Thoracic aorta (tissue), 2 donors: ENCODE data around the gene IQCE. TPM values are rescaled to one million over a fixed set of nuclear protein-coding genes. Genes with fewer than 3 reads are reported as not detected.
A peak's percentile ranks its signal among the peaks of the same experiment; 100 is the strongest.

ENCODE experiments used
- ATAC-seq: fragments of 150-250 bp; one replicate; pipeline ENCODE4 v1.8.0; 2017; ENCODE audit warnings: low read depth; ENCODE audit not compliant: insufficient number of reproducible peaks, low FRiP score
- DNase-seq: peaks from one replicate; pipeline ENCODE4 v3.0.0-alpha.2; 2020; ENCODE audit warnings: low spot score
- H3K27ac ChIP-seq, 2 donors: fragments of 200-600 bp; sonication (generic); 1 replicate in 1 of 2; 2 replicates in 1 of 2; pipeline ENCODE4 v1.5.1; 2016; ENCODE audit warnings: mild to moderate bottlenecking in 2 of 2, moderate library complexity in 2 of 2
- H3K27me3 ChIP-seq: fragments of 200-600 bp; sonication (generic); replicated peaks from 2 replicates; pipeline ENCODE4 v1.6.0; 2016; ENCODE audit warnings: mild to moderate bottlenecking; ENCODE audit not compliant: insufficient read depth
- H3K36me3 ChIP-seq: fragments of 200-600 bp; sonication (generic); one replicate; pipeline ENCODE4 v1.5.1; 2016
- H3K4me1 ChIP-seq, 2 donors: fragments of 200-600 bp; sonication (generic); 1 replicate in 1 of 2; 2 replicates in 1 of 2; pipeline versions ENCODE4 v1.5.1 to v1.6.0; 2016; ENCODE audit warnings: low read depth in 2 of 2, mild to moderate bottlenecking in 1 of 2; ENCODE audit not compliant: control insufficient read depth in 1 of 2
- H3K4me3 ChIP-seq: fragments of 200-600 bp; sonication (generic); 2 replicates; pipeline ENCODE4 v1.5.1; 2016; ENCODE audit warnings: mild to moderate bottlenecking
- H3K9me3 ChIP-seq: fragments of 200-600 bp; sonication (generic); 2 replicates; pipeline ENCODE4 v1.5.1; 2016
- total RNA-seq, 2 donors: library from RNA; depleted of rRNA; stranded (reverse); fragments of >200 nt; gene quantifications; one replicate each; pipeline versions ENCODE4 v1.1.0 to v1.2.3, GENCODE V29; 2016
- TF ChIP-seq, protein P1 (sequence below): fragments of 200-600 bp; sonication (generic); IDR thresholded peaks from one replicate; pipeline ENCODE4 v1.5.1; 2019; ENCODE audit warnings: antibody characterized with exemption

The IQCE gene
- total RNA-seq, 2 donors from 2014 or later, result 10.6 to 40.1 TPM

DNA sequence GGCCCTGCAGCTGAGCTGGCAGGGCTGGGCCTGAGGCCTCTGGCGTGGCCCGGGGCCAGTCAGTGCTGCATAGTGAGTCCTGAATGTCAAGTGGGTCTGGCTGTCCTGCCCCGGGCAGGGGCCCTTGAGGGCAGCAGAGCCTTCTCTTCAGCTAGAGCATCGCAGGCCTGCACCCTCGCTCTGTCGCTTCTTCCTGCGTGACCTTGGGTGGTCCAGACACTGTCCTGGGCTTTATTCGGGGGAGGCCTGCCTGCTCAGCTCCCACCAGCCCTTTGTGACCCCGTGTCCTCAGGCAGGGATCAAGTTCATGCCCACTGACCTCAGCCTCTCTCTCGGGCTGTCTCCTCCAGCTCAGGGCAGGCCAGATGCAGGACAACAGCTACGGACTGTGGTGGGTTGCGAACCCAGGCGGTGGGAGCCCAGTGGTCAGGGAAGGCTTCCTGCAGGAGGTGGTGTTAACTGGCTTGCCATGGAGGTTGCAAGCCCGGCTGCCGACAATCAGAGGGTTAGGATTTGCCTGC is 76.4 kb downstream of the IQCE start:
- no peak for ATAC-seq
- Histone ChIP-seq H3K4me1 (peaks cover 66 to 80% of the 10 kb centered on the region in 2 donors), H3K4me3 (no peak overlapping the region), H3K9me3 (no peaks in the 10 kb centered on the region), H3K27ac (peak overlapping the region in 1 of 2 donors; percentile 31), H3K27me3 (no peaks in the 10 kb centered on the region), H3K36me3 (no peaks in the 10 kb centered on the region)
- DNase-seq, result no peak
- TF ChIP-seq, protein P1, sequence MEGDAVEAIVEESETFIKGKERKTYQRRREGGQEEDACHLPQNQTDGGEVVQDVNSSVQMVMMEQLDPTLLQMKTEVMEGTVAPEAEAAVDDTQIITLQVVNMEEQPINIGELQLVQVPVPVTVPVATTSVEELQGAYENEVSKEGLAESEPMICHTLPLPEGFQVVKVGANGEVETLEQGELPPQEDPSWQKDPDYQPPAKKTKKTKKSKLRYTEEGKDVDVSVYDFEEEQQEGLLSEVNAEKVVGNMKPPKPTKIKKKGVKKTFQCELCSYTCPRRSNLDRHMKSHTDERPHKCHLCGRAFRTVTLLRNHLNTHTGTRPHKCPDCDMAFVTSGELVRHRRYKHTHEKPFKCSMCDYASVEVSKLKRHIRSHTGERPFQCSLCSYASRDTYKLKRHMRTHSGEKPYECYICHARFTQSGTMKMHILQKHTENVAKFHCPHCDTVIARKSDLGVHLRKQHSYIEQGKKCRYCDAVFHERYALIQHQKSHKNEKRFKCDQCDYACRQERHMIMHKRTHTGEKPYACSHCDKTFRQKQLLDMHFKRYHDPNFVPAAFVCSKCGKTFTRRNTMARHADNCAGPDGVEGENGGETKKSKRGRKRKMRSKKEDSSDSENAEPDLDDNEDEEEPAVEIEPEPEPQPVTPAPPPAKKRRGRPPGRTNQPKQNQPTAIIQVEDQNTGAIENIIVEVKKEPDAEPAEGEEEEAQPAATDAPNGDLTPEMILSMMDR, result no peak

GRCh38 chr7:2635810-2636701 is 77.3 kb downstream of the IQCE start:
- Histone ChIP-seq H3K9me3 (no peaks in the 10 kb centered on the region), H3K27me3 (no peaks in the 10 kb centered on the region), H3K27ac (peak overlapping the region in 1 of 2 donors; percentile 31), H3K4me1 (peaks cover 71 to 87% of the 10 kb centered on the region in 2 donors), H3K4me3 (no peak overlapping the region), H3K36me3 (no peaks in the 10 kb centered on the region)
- DNase-seq (no peak), ATAC-seq (no peak)
- TF ChIP-seq, protein P1, result no peak

- H3K4me1 ChIP-seq, result peaks cover 74 to 92% of the 10 kb centered on the region in 2 donors
- peak overlapping the region in 1 of 2 donors; percentile 31 for H3K27ac ChIP-seq
- TF ChIP-seq, protein P1, result no peak
- no peaks in the 10 kb centered on the region for H3K36me3 ChIP-seq
- H3K27me3 ChIP-seq, result no peaks in the 10 kb centered on the region
- no peak overlapping the region for H3K4me3 ChIP-seq
- no peak for ATAC-seq
- no peaks in the 10 kb centered on the region for H3K9me3 ChIP-seq
- no peak for DNase-seq
Observed at GRCh38 chr7:2637066-2637471, 78.3 kb downstream of the IQCE start.

- H3K27me3 ChIP-seq, result no peaks in the 10 kb centered on the region
- no peak for DNase-seq
- H3K36me3 ChIP-seq, result no peaks in the 10 kb centered on the region
- H3K9me3 ChIP-seq, result no peaks in the 10 kb centered on the region
- ATAC-seq, result no peak
- H3K27ac ChIP-seq, result peak overlapping the region in 1 of 2 donors; percentile 62
- H3K4me3 ChIP-seq, result peak overlapping the region; percentile 38
- TF ChIP-seq, protein P1, result no peak
- H3K4me1 ChIP-seq, result peaks cover 76 to 96% of the 10 kb centered on the region in 2 donors
Observed at GRCh38 chr7:2637505-2638223, 78.9 kb downstream of the IQCE start.
